ENCODE data around the gene LPCAT1. TPM values are rescaled to one million over a fixed set of nuclear protein-coding genes. Genes with fewer than 3 reads are reported as not detected.
A peak's percentile ranks its signal among the peaks of the same experiment; 100 is the strongest.

The LPCAT1 gene
- total RNA-seq, 2 donors from 2014 or later, result 78.5 to 124 TPM

DNA sequence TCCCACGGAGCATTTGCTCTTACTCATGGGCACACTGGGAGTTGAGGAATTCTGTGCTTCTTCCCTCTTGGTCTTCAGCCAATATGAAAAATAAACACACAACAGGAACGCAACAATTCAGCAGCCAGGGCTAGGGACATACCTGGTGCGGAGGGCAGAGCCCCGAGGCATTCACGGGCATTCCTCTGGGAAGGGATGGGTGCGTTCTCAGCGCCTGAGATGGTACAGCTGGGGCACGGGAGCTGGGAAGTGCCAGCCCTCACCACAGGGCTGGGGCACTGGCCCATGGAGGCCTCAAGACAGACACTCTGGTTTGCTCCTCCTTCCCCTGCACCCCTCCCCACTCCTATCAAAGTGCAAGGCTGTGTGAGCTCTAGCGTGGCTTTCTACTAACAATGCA, 80.6 kb downstream of the LPCAT1 start:
- Histone ChIP-seq H3K4me3 (ENCODE audit: low read length) (no peak overlapping the region), H3K9ac (ENCODE audit: extremely low read depth, low read length, poor library complexity, severe bottlenecking) (no peak overlapping the region), H3K9me3 (ENCODE audit: control insufficient read depth, low read length) (peaks cover 8% of the 10 kb centered on the region), H3K4me1 (ENCODE audit: control insufficient read depth, insufficient read depth, low read length) (no peaks in the 10 kb centered on the region), H3K36me3 (ENCODE audit: control insufficient read depth, insufficient read depth, low read length) (no peaks in the 10 kb centered on the region), H3K27ac (ENCODE audit: low read depth, low read length) (no peak overlapping the region), H3K27me3 (ENCODE audit: control insufficient read depth, insufficient read depth, low read length, poor library complexity, severe bottlenecking) (peaks cover 78% of the 10 kb centered on the region)
- no peaks in the 10 kb centered on the region for H3K9me3 Mint-ChIP-seq
- H3K36me3 Mint-ChIP-seq (ENCODE audit: low read depth), result no peaks in the 10 kb centered on the region
- no peak for DNase-seq
- no peak overlapping the region for H3K4me3 Mint-ChIP-seq
- no peak overlapping the region for H3K27ac Mint-ChIP-seq
- TF ChIP-seq, protein P1, sequence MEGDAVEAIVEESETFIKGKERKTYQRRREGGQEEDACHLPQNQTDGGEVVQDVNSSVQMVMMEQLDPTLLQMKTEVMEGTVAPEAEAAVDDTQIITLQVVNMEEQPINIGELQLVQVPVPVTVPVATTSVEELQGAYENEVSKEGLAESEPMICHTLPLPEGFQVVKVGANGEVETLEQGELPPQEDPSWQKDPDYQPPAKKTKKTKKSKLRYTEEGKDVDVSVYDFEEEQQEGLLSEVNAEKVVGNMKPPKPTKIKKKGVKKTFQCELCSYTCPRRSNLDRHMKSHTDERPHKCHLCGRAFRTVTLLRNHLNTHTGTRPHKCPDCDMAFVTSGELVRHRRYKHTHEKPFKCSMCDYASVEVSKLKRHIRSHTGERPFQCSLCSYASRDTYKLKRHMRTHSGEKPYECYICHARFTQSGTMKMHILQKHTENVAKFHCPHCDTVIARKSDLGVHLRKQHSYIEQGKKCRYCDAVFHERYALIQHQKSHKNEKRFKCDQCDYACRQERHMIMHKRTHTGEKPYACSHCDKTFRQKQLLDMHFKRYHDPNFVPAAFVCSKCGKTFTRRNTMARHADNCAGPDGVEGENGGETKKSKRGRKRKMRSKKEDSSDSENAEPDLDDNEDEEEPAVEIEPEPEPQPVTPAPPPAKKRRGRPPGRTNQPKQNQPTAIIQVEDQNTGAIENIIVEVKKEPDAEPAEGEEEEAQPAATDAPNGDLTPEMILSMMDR (conservative IDR thresholded peaks at IDR 0.05), result no peak
- peaks cover 2% of the 10 kb centered on the region for H3K4me1 Mint-ChIP-seq
- 77 to 88% methylated on average over 8 to 9 of the region's 9 CpGs for WGBS, 2 experiments (ENCODE audit: insufficient coverage in 1 of 2, insufficient read length in 1 of 2)
- H3K27me3 Mint-ChIP-seq (ENCODE audit: insufficient read depth), result peaks cover 81% of the 10 kb centered on the region

- Mint-ChIP-seq H3K27me3 (ENCODE audit: insufficient read depth) (peaks cover 77% of the 10 kb centered on the region), H3K27ac (no peak overlapping the region), H3K9me3 (no peaks in the 10 kb centered on the region), H3K4me3 (no peak overlapping the region), H3K4me1 (peaks cover 3% of the 10 kb centered on the region), H3K36me3 (ENCODE audit: low read depth) (no peaks in the 10 kb centered on the region)
- Histone ChIP-seq H3K4me1 (ENCODE audit: control insufficient read depth, insufficient read depth, low read length) (no peaks in the 10 kb centered on the region), H3K36me3 (ENCODE audit: control insufficient read depth, insufficient read depth, low read length) (no peaks in the 10 kb centered on the region), H3K9ac (ENCODE audit: extremely low read depth, low read length, poor library complexity, severe bottlenecking) (no peak overlapping the region), H3K27ac (ENCODE audit: low read depth, low read length) (no peak overlapping the region), H3K27me3 (ENCODE audit: control insufficient read depth, insufficient read depth, low read length, poor library complexity, severe bottlenecking) (peaks cover 71% of the 10 kb centered on the region), H3K4me3 (ENCODE audit: low read length) (no peak overlapping the region), H3K9me3 (ENCODE audit: control insufficient read depth, low read length) (peaks cover 8% of the 10 kb centered on the region)
- peak; percentile 41 for DNase-seq
- TF ChIP-seq, protein P1 (conservative IDR thresholded peaks at IDR 0.05), result no peak
- WGBS, 2 experiments (ENCODE audit: insufficient coverage in 1 of 2, insufficient read length in 1 of 2), result 76 to 85% methylated on average over 26 to 36 of the region's 36 CpGs
These were observed 81.3 kb downstream of the LPCAT1 start for GRCh38 chr5:1442222-1443145.

GRCh38 chr5:1441166-1441865, 82.4 kb downstream of the LPCAT1 start:
- H3K27ac ChIP-seq (ENCODE audit: low read depth, low read length), result no peak overlapping the region
- Mint-ChIP-seq H3K27me3 (ENCODE audit: insufficient read depth) (peaks cover 69% of the 10 kb centered on the region), H3K4me3 (no peak overlapping the region), H3K9me3 (no peaks in the 10 kb centered on the region), H3K36me3 (ENCODE audit: low read depth) (no peaks in the 10 kb centered on the region), H3K4me1 (peaks cover 3% of the 10 kb centered on the region), H3K27ac (no peak overlapping the region)
- peaks cover 8% of the 10 kb centered on the region for H3K9me3 ChIP-seq (ENCODE audit: control insufficient read depth, low read length)
- H3K4me3 ChIP-seq (ENCODE audit: low read length), result no peak overlapping the region
- H3K4me1 ChIP-seq (ENCODE audit: control insufficient read depth, insufficient read depth, low read length), result no peaks in the 10 kb centered on the region
- TF ChIP-seq, protein P1 (conservative IDR thresholded peaks at IDR 0.05), result no peak
- DNase-seq, result peak; percentile 24
- 91 to 93% methylated on average over 23 to 24 of the region's 24 CpGs for WGBS, 2 experiments (ENCODE audit: insufficient coverage in 1 of 2, insufficient read length in 1 of 2)
- peaks cover 60% of the 10 kb centered on the region for H3K27me3 ChIP-seq (ENCODE audit: control insufficient read depth, insufficient read depth, low read length, poor library complexity, severe bottlenecking)
- no peak overlapping the region for H3K9ac ChIP-seq (ENCODE audit: extremely low read depth, low read length, poor library complexity, severe bottlenecking)
- H3K36me3 ChIP-seq (ENCODE audit: control insufficient read depth, insufficient read depth, low read length), result no peaks in the 10 kb centered on the region

Measured in endodermal cell (in vitro differentiated cells).